GM04504 (cell line): ENCODE results near the gene IRF8.
"Not testable (repeated sequence)": the region's sequence is repeated elsewhere in the genome, so short reads cannot be mapped to it uniquely, and the experiment has no call there.

Experiments
- DNase-seq: peaks from one replicate; pipeline ENCODE4 v3.0.0-alpha.2; 2012; ENCODE audit warnings: low read depth

IRF8 gene

GRCh38 chr16:85894266-85894665 is 4.7 kb upstream of the IRF8 start:
- no peak for DNase-seq

GRCh38 chr16:85897382-85897781 is 1.6 kb upstream of the IRF8 start:
- DNase-seq = no peak

GRCh38 chr16:85899444-85899843 is 482 bp downstream of the IRF8 start:
- no peak for DNase-seq

- no peak for DNase-seq
Observed at GRCh38 chr16:85900027-85900792, 1.2 kb downstream of the IRF8 start.

- no peak for DNase-seq
Observed at GRCh38 chr16:85901110-85901509, 2.1 kb downstream of the IRF8 start.

GRCh38 chr16:85901773-85902365 is 2.9 kb downstream of the IRF8 start:
- DNase-seq = no peak

- DNase-seq = no peak
Observed at GRCh38 chr16:85902366-85903155, 3.6 kb downstream of the IRF8 start.

GRCh38 chr16:85903559-85903958 is 4.6 kb downstream of the IRF8 start:
- no peak for DNase-seq

- DNase-seq = no peak
Observed at GRCh38 chr16:85905110-85906095, 6.4 kb downstream of the IRF8 start.

GRCh38 chr16:85906349-85906748 is 7.4 kb downstream of the IRF8 start:
- DNase-seq = no peak

- not testable (repeated sequence) for DNase-seq
Observed at GRCh38 chr16:85907231-85907630, 8.3 kb downstream of the IRF8 start.

GRCh38 chr16:85908444-85908843 is 9.5 kb downstream of the IRF8 start:
- no peak for DNase-seq

GRCh38 chr16:85908889-85909589 is 10.1 kb downstream of the IRF8 start:
- no peak for DNase-seq

- DNase-seq = no peak
Observed at GRCh38 chr16:85909932-85910853, 11.2 kb downstream of the IRF8 start.

- no peak for DNase-seq
Observed at GRCh38 chr16:85910854-85911247, 11.9 kb downstream of the IRF8 start.

- DNase-seq = no peak
Observed at GRCh38 chr16:85911251-85911930, 12.4 kb downstream of the IRF8 start.

- DNase-seq = no peak
Observed at GRCh38 chr16:85912211-85912974, 13.4 kb downstream of the IRF8 start.

- DNase-seq = no peak
Observed at GRCh38 chr16:85913141-85913601, 14.2 kb downstream of the IRF8 start.
